ENCODE data around the gene PP2D1.
"Not testable (repeated sequence)": the region's sequence is repeated elsewhere in the genome, so short reads cannot be mapped to it uniquely, and the experiment has no call there.

The PP2D1 gene

GRCh38 chr3:20039765-20040547, 27.9 kb upstream of the PP2D1 start, which contains the start of gene KAT2B:
KAT2B (plus strand) TSS chr3:20040446; CDS start chr3:20040478, 32 bp downstream.
- peak; percentile 49 for DNase-seq

DNA sequence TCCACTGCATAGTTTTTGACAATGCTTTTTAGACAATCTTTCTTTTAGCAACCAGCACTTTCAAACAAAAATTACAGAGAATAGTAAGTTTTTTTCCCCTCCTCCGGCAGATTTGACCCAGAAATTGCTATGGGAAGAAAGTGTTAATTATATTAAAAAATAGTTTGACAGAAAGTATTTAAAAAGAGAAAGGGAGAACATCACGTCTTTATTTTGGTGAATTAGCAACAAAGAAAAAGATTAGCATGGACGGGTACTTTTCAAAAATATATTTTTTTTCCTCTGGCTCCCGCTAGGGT, 27.4 kb upstream of the PP2D1 start:
- DNase-seq: no peak

DNA sequence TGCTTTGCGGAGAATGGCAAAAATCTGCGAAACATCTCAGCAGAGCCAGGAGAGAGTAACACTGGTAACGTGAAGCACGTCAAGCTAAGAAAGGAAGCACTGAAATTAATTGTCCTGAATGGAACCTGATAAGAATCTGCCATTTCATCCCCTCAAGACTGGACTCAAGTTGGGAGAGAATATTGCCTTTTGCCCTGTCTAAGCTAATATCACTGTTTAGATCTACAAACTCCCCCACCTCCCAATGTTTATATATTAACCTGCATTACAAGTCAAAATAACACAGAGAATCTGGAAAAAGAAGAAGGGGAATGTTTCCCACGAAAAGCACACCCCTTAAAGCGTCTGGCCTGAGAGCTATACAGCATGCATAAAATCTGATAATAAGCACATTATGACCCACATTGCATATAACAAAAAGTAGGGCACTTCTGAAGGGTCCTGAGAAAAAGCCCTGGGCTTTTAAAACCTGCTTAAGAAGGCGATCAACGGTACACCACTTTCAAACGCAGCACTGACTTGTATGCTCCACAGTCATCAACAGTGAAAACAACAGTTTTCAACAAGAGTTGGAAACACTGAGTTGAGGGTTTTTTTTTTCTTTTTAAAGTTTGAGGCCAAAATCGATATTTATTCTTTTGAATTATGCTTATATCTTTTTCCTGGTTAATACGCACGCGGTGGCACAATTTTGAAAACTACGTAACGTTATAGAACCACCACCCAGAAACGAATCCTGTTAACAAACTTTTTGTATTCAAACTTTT, 26.8 kb upstream of the PP2D1 start:
- DNase-seq: no peak

DNA sequence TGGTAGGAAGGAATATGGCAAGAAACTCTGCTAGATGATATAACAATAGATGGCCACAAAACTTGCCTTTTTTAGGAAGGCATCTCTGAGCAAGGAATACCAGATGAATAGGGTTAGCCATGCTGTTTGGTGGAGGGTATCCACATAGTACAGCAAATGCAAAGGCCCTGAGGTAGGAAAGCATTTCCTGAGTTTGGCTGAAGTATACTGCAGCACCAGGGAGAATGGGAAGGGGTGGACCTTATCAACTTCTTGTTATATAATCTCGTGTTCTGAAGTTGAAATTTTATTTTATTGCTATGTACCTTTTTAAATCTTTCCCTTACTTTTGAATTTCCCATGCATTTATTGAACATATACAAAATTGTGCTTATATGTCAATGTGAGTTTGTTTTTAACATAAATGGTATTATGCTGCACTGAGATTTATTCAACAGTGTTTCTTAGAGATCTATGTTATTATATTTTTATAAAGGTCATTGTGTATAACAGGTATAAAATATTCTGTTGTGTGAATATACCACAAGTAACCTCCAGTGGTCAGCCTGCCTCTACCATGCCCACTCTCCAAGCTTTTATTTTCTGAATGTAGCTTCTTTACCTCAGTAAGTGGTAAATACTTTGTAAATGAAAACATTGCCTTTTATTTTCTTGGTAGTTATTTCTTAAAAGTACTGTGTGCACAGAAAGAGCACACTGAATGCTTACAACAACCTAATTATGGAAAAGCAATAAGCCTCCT, 25.4 kb upstream of the PP2D1 start:
- DNase-seq: no peak

DNA sequence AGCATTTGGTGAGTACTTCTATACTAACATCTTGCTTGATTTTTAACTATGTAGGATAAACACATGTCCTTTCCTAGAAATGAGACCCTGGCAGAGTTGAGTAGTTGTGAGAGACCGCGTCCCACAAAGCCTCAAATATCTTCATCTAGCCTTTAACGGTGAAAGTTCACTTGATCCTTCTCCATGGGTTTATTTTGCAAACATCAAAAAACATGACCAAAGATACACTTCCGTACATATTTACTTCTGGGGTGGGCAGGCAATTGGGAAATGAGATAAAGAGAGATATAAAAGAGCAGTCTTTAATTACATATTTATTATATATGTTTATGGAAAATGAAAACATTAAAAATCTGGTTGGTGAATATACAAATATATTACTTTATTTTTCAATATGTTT, 23.0 kb upstream of the PP2D1 start:
- DNase-seq: no peak

DNA sequence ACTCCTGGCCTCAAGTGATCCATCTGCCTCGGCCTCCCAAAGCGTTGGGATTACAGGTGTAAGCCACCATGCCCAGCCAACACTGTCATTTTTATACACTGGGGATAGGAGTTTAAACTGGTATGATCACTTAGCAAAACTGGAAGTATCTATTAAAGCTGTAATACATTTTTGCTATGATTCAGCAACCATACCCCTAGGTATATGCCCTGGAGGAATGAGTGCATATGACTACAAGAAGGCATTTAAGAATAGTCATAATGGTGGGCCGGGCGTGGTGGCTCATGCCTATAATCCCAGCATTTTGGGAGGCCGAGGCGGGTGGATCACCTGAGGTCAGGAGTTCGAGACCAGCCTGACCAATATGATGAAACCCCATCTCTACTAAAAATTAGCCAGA, 19.9 kb upstream of the PP2D1 start:
- DNase-seq: not testable (repeated sequence)

- no peak for DNase-seq
These were observed 16.9 kb upstream of the PP2D1 start for GRCh38 chr3:20028905-20029331.

- DNase-seq: no peak
These were observed 15.1 kb upstream of the PP2D1 start for GRCh38 chr3:20027136-20027535.

GRCh38 chr3:20023623-20024405, 11.8 kb upstream of the PP2D1 start:
- DNase-seq: no peak

GRCh38 chr3:20022954-20023622, 11.0 kb upstream of the PP2D1 start:
- DNase-seq: no peak

- not testable (repeated sequence) for DNase-seq
These were observed 4.0 kb upstream of the PP2D1 start for GRCh38 chr3:20016076-20016475.

DNA sequence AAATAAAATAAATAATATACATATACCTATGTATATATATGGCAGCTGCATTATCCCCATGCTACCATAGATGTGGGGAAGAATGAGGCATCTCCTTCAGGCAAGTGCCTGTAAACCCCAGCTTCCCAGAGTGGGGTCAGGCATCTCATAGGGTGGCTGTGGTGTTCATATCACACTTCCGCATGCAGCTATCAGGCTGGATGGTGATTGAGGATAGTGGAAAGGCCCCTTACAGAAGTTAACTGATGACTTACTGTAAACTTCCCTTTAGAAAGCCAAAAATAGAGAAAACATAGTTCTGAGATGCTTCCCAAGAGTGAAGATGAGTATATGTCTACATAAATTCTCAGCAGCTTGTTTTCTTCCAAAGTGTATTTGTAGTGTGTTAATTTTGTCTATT, 3.5 kb upstream of the PP2D1 start:
- no peak for DNase-seq

DNA sequence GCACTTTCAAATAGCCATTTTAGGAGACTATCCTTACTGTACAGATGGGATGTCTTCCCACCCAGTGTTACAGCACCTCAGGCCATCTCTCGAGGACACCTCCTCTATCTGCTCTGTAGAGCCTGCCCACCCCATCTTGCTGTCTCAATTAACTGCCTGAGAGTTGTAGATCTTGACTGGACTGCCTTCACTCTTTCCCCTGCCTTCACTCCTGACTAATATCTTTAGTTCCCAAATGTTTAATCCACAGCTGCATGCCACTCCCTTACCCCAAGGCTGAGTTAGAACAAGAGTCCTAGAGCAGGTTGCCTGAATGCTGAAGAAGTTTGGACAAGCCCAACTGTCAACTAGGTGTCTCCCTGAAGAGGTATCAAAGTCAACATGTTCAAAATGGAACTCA, 1.3 kb upstream of the PP2D1 start:
- DNase-seq: no peak

DNA sequence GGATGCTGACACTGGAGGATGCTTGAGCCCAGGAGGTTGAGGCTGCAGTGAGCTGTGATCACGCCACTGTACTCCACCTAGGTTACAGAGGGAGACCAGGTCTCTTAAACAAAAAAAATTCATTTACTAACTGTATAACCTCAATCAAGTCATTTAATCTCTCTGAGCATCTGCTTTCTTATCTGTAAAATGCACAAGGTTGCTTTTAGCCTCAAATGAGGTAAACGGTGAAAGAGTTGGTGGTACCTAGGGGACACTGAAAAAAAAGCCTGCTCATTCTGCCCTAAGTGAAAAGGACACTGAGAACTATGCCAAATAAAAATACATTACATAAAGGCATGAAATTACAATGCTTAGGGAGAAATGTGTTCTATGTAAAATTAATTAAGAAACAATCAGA, 3.4 kb downstream of the PP2D1 start:
- DNase-seq: no peak

DNA sequence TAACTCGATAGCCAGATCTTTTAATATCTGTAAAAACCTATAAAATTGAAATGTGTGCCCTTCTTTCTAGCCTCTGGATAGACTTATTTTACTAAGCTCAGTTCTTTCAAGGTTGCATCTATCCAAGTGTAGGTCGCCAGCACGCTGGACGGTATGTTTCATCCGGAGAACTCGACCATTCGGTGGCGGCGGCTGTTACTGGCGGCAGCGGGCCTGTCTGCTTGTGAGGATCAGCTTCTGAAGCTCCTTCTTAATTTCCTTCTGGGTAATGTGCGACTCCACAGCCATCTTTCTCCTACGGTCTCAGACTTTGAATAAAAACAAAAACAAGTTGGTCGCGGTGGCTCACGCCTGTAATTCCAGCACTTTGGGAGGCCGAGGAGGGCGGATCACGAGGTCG, 4.1 kb downstream of the PP2D1 start:
- no peak for DNase-seq

GRCh38 chr3:20001932-20002331, 10.1 kb downstream of the PP2D1 start:
- no peak for DNase-seq

- no peak for DNase-seq
These were observed 14.6 kb downstream of the PP2D1 start for GRCh38 chr3:19997502-19997901.

DNA sequence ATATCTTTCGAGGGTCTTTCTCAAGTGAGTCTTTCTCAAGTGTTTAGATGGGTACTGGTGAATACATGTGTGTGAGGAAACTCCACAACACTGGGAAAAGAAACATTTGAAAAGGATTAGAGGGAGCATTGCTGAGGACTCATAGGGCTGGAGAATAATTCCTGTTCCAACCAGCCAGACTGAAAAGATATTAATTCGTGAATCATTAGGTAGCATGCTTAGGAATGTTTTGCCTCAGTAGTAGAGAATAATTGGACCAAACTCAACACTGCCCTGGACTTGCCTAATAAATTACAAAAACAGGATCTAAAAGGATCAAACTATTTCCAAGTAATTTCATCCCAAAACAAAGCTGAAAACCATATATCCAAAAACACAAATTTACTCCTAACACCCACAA, 17.3 kb downstream of the PP2D1 start:
- DNase-seq: no peak

DNA sequence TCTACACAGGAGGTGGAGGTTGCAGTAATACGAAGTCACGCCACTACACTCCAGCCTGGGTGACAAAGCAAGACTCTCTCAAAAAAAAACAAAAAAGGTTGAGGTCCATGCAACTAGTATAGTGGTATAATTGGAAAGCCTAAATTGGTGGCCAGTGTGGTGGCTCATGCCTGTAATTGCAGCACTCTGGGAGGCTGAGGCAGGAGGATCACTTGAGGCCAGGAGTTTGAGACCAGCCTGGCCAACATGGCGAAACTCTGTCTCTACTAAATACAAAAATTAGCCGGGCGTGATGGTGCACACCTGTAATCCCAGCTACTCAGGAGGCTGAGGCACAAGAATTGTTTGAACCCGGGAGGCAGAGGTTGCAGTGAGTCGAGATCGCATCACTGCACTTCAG, 23.2 kb downstream of the PP2D1 start:
- not testable (repeated sequence) for DNase-seq

DNA sequence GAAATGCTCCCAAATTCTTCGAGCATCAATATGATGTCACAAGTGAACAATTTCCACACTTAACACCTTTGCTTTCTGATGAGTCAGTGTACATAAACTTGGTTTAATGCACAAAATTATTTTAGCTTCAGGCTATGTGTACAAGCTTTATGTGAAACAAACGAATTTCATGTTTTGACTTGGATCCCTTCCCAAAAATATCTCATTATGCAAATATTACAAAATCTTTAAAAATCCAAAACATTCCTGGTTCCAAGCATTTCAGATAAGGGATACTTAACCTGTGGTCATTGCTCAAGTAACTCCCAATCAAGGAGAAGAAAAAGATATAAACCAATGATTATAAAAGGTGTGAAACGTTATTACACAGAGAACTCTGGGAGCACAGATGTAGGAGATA, 40.0 kb downstream of the PP2D1 start:
- DNase-seq: no peak

- no peak for DNase-seq
These were observed 41.7 kb downstream of the PP2D1 start for GRCh38 chr3:19970327-19970726.

DNA sequence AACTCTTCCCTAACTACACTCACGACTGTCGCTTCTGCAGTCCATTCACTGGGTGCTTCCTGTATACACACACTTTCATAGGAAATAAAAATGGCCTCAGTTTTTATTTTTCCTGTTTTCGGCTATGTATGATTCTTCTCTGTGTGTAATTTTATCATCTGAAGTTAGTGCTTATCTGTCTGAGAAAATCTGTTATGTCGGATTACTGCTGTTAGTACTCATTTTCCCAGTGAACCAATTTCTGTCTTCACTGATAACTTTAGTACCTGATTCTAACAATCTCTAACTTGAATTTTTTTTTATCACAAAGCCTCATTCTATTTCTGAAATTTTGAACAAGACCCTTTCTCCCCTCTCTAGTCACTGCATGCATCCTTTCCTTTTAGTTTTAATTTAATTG, 44.3 kb downstream of the PP2D1 start:
- DNase-seq: no peak
